Common myeloid progenitor, CD34-positive (primary cell): ENCODE results near the gene TTC33.

Experiments used
- CTCF ChIA-PET: fragments of 350-600 bp; sonication (Branson Sonifier 250); formaldehyde crosslinking; loops from one replicate; lab custom pipeline; 2021; ENCODE audit warnings: antibody characterized with exemption; lab: Charles Lee
- POLR2A ChIA-PET: fragments of 350-600 bp; sonication (Branson Sonifier 250); formaldehyde crosslinking; loops from one replicate; lab custom pipeline; 2021; ENCODE audit warnings: antibody characterized with exemption; lab: Charles Lee
- DNase-seq, 3 donors: peaks; one replicate each; pipeline versions ENCODE4 v3.0.0 to v3.0.0-alpha.2; 2013
- H3K27ac ChIP-seq, 2 experiments: 1 replicate in 1 of 2; 2 replicates in 1 of 2; pipeline ENCODE4 v1.7.0; 2013; ENCODE audit warnings: inconsistent platforms in 2 of 2, low read length in 2 of 2, mild to moderate bottlenecking in 2 of 2, low read depth in 1 of 2, moderate library complexity in 1 of 2; ENCODE audit not compliant: severe bottlenecking in 2 of 2, insufficient read depth in 1 of 2, poor library complexity in 1 of 2
- H3K27me3 ChIP-seq, 5 experiments: replicated peaks in 2 of 5; 1 replicate in 3 of 5; 2 replicates in 2 of 5; pipeline versions ENCODE4 v1.6.1 to v1.7.0; 2013; ENCODE audit warnings: low read length in 4 of 5, mild to moderate bottlenecking in 2 of 5, moderate library complexity in 2 of 5, inconsistent platforms in 1 of 5; ENCODE audit not compliant: insufficient read depth in 5 of 5, control insufficient read depth in 4 of 5
- H3K36me3 ChIP-seq, 4 experiments: 1 replicate in 2 of 4; 2 replicates in 2 of 4; pipeline versions ENCODE4 v1.6.1 to v1.7.0; 2013; ENCODE audit warnings: low read length in 3 of 4, control low read depth in 1 of 4, mild to moderate bottlenecking in 1 of 4; ENCODE audit not compliant: control insufficient read depth in 4 of 4, insufficient read depth in 4 of 4
- H3K4me1 ChIP-seq, 4 experiments: 1 replicate in 3 of 4; 2 replicates in 1 of 4; pipeline versions ENCODE4 v1.6.1 to v1.7.1; 2013; ENCODE audit warnings: low read length in 3 of 4, mild to moderate bottlenecking in 3 of 4, control low read depth in 1 of 4, inconsistent platforms in 1 of 4, moderate library complexity in 1 of 4; ENCODE audit not compliant: control insufficient read depth in 4 of 4, insufficient read depth in 4 of 4; ENCODE audit errors: control extremely low read depth in 1 of 4
- H3K4me3 ChIP-seq, 7 experiments: 1 replicate in 4 of 7; 2 replicates in 3 of 7; pipeline versions ENCODE4 v1.5.1 to v1.7.0; 2013; ENCODE audit warnings: mild to moderate bottlenecking in 7 of 7, low read length in 6 of 7, moderate library complexity in 6 of 7, inconsistent platforms in 2 of 7, low read depth in 2 of 7, control low read depth in 1 of 7; ENCODE audit not compliant: insufficient read depth in 4 of 7, control insufficient read depth in 1 of 7; ENCODE audit errors: extremely low read depth in 1 of 7
- H3K9me3 ChIP-seq, 5 experiments: 1 replicate in 4 of 5; 2 replicates in 1 of 5; pipeline versions ENCODE4 v1.6.1 to v1.7.1; 2013; ENCODE audit warnings: low read length in 4 of 5, mild to moderate bottlenecking in 2 of 5, inconsistent platforms in 1 of 5, low read depth in 1 of 5, moderate library complexity in 1 of 5; ENCODE audit not compliant: control insufficient read depth in 4 of 5, insufficient read depth in 2 of 5; ENCODE audit errors: control extremely low read depth in 1 of 5
- WGBS: methylation state at CpG from one replicate; pipeline ENCODE4 v1.1.5; 2013; ENCODE audit not compliant: insufficient coverage; 5-methylcytosine and 5-hydroxymethylcytosine counted together

TTC33 gene

GRCh38 chr5:40511801-40512200 is 244.0 kb downstream of the TTC33 start:
- peaks cover 13 to 28% (median 21%) of the 10 kb centered on the region in 4 experiments for H3K4me1 ChIP-seq
- no peaks in the 10 kb centered on the region for H3K9me3 ChIP-seq
- no peaks in the 10 kb centered on the region for H3K27me3 ChIP-seq
- no peak overlapping the region for H3K4me3 ChIP-seq
- H3K36me3 ChIP-seq, result no peaks in the 10 kb centered on the region
- WGBS, result no CpG with 5 or more reads among the region's 1 CpG
- no peak for DNase-seq
- CTCF ChIA-PET, result interaction anchor here (1.3 to 1.8 kb wide), 4 partner anchors 9 to 174 kb away, joined by 3 to 5 read pairs (median 4); no protein-coding TSS in a partner anchor
- no peak overlapping the region for H3K27ac ChIP-seq
- POLR2A ChIA-PET, result interaction anchor here (1.5 kb wide), 1 partner anchor 168 kb away, joined by 5 read pairs; the partner anchor contains the start of gene PTGER4

DNA sequence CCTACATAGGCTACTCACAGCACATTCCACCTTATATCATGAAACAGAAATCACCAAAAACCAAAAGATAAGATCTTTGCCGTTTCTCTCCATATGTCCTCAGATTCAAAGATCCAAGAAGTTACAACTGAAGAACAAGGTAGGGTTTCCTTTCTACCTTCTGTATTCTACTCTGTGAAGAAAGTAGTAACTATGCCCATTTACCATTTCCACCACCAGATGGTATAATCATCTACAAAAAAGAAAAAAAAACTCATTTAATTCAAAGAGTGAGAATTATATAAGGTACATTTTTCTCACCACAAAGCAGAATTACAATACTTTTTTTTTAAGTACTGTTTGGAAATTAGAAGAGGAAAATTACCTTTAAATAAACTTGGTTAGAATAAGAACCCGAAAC is 248.7 kb downstream of the TTC33 start:
- Histone ChIP-seq H3K27me3 (no peaks in the 10 kb centered on the region), H3K36me3 (no peaks in the 10 kb centered on the region), H3K4me1 (peaks cover 10 to 25% (median 17%) of the 10 kb centered on the region in 4 experiments), H3K27ac (no peak overlapping the region), H3K4me3 (no peak overlapping the region), H3K9me3 (no peaks in the 10 kb centered on the region)
- ChIA-PET CTCF (interaction anchor here (3.3 kb wide), 1 partner anchor 10 kb away, joined by 10 read pairs; no protein-coding TSS in a partner anchor), POLR2A (no interaction called here)
- DNase-seq, result peak; percentile 32 to 52 (median 48)
- no CpG with 5 or more reads among the region's 2 CpGs for WGBS

GRCh38 chr5:40505031-40505430 is 250.7 kb downstream of the TTC33 start:
- POLR2A ChIA-PET, result no interaction called here
- DNase-seq, result peak in 1 of 3 donors; percentile 30
- Histone ChIP-seq H3K27ac (no peak overlapping the region), H3K4me3 (no peak overlapping the region), H3K27me3 (no peaks in the 10 kb centered on the region), H3K36me3 (no peaks in the 10 kb centered on the region), H3K9me3 (no peaks in the 10 kb centered on the region), H3K4me1 (peaks cover 10 to 29% (median 18%) of the 10 kb centered on the region in 4 experiments)
- 80% methylated on average over 1 of the region's 4 CpGs for WGBS
- CTCF ChIA-PET, result interaction anchor here (0.7 to 1.8 kb wide), 5 partner anchors 16 to 176 kb away, joined by 3 to 4 read pairs (median 3); no protein-coding TSS in a partner anchor

GRCh38 chr5:40503439-40503838 is 252.3 kb downstream of the TTC33 start:
- ChIA-PET POLR2A (no interaction called here), CTCF (no interaction called here)
- peaks cover 10 to 29% (median 19%) of the 10 kb centered on the region in 4 experiments for H3K4me1 ChIP-seq
- H3K4me3 ChIP-seq, result no peak overlapping the region
- H3K36me3 ChIP-seq, result no peaks in the 10 kb centered on the region
- peak in 2 of 3 donors; percentile 50 to 70 for DNase-seq
- no peaks in the 10 kb centered on the region for H3K27me3 ChIP-seq
- no CpG with 5 or more reads among the region's 2 CpGs for WGBS
- no peak overlapping the region for H3K27ac ChIP-seq
- no peaks in the 10 kb centered on the region for H3K9me3 ChIP-seq

DNA sequence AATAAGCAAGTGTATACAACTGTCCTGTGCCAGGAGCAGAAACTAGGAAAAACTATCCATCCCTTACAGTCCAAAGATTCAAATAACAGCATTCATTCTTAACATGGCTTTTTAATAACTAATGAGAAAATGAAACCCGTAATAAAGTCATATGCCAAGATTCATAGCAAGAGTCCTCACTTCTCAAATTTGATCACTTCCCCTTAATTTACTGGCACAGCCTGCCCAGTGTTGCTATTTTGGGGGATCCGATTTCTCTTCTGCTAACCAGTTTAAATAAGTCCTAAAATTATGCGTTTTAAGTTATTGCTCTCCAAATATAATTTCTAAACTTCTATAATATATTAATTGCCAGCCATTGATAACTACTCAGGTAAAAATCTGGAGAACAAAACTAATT is 253.0 kb downstream of the TTC33 start:
- Histone ChIP-seq H3K4me1 (peaks cover 10 to 29% (median 19%) of the 10 kb centered on the region in 4 experiments), H3K4me3 (peak overlapping the region in 2 of 7 experiments; percentile 5 to 29), H3K27me3 (no peaks in the 10 kb centered on the region), H3K36me3 (no peaks in the 10 kb centered on the region), H3K9me3 (no peaks in the 10 kb centered on the region), H3K27ac (no peak overlapping the region)
- peak; percentile 32 to 83 (median 73) for DNase-seq
- POLR2A ChIA-PET, result no interaction called here
- CTCF ChIA-PET, result interaction anchor here (0.9 kb wide), 1 partner anchor 14 kb away, joined by 3 read pairs; no protein-coding TSS in a partner anchor
- WGBS, result no CpG with 5 or more reads among the region's 3 CpGs

DNA sequence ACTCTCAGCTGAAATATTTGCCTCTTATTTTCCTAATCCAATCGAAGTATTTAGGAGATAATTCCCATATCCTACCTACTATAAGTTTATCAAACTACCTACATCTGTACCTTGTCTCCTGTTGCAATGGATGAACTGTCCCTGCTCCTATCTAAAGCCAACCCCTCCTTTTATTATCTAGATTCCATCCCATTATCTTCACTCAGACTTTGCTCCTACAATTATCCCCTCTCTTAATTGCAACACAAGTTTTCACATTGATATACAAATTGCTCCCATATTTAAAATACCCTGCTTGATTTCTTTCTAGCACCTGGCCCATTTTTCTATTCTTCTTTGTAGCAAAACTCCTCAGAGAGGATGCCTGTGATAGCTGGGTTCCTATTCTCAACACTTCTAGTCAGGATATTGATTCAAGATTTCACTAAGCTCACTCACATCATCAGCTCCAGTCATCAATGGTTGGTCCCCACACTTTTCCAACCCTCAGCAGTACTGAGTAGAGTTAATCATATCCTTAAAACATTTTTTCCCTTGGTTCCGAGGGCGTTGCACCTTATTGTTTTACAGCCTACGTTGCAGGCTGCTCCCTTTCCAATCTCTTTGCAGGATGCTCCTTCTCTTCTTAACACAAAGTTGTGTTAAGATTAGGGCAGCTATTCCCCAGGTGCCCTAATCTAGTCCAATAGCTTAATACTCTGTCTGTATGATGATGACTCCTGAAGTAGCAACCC is 253.9 kb downstream of the TTC33 start:
- Histone ChIP-seq H3K4me1 (peaks cover 10 to 29% (median 18%) of the 10 kb centered on the region in 4 experiments), H3K4me3 (no peak overlapping the region), H3K27me3 (no peaks in the 10 kb centered on the region), H3K27ac (no peak overlapping the region), H3K9me3 (no peaks in the 10 kb centered on the region), H3K36me3 (no peaks in the 10 kb centered on the region)
- CTCF ChIA-PET, result interaction anchor here (0.9 kb wide), 1 partner anchor 13 kb away, joined by 3 read pairs; no protein-coding TSS in a partner anchor
- no peak for DNase-seq
- POLR2A ChIA-PET, result interaction anchor here (0.6 kb wide), 1 partner anchor 182 kb away, joined by 6 read pairs; no protein-coding TSS in a partner anchor
- WGBS, result 98% methylated on average over 4 of the region's 4 CpGs
